Mesendoderm (in vitro differentiated cells): ENCODE results near the gene TRPC4AP.

Experiments used
- DNase-seq: peaks from one replicate; pipeline ENCODE4 v3.0.0; 2013
- H2AK5ac ChIP-seq: 2 replicates; pipeline ENCODE4 v1.6.1; 2013; ENCODE audit warnings: low read length, inconsistent platforms
- H2BK120ac ChIP-seq: 2 replicates; pipeline ENCODE4 v1.6.1; 2013; ENCODE audit warnings: low read depth, mild to moderate bottlenecking, low read length, moderate library complexity, mixed read lengths
- H2BK15ac ChIP-seq: replicated peaks from 2 replicates; pipeline ENCODE4 v1.6.1; 2013; ENCODE audit warnings: low read depth, mild to moderate bottlenecking, moderate library complexity
- H2BK5ac ChIP-seq: 2 replicates; pipeline ENCODE4 v1.6.1; 2013; ENCODE audit warnings: low read length, inconsistent platforms
- H3K18ac ChIP-seq: 2 replicates; pipeline ENCODE4 v1.6.1; 2013; ENCODE audit warnings: mild to moderate bottlenecking, low read length, mixed read lengths
- H3K23ac ChIP-seq: one replicate; pipeline ENCODE4 v1.6.1; 2013; ENCODE audit warnings: low read length
- H3K27ac ChIP-seq: 2 replicates; pipeline ENCODE4 v1.5.1; 2013; ENCODE audit warnings: low read depth, mild to moderate bottlenecking, inconsistent platforms, low read length, moderate library complexity
- H3K27me3 ChIP-seq: 2 replicates; pipeline ENCODE4 v1.6.1; 2013; ENCODE audit warnings: low read length, control low read depth, mild to moderate bottlenecking, inconsistent platforms; ENCODE audit not compliant: insufficient read depth, poor library complexity
- H3K36me3 ChIP-seq: 2 replicates; pipeline ENCODE4 v1.6.1; 2013; ENCODE audit warnings: low read length, inconsistent platforms; ENCODE audit not compliant: control insufficient read depth, insufficient read depth
- H3K4ac ChIP-seq: one replicate; pipeline ENCODE4 v1.6.1; 2013; ENCODE audit warnings: low read depth, mild to moderate bottlenecking, low read length, moderate library complexity
- H3K4me1 ChIP-seq: 2 replicates; pipeline ENCODE4 v1.6.1; 2013; ENCODE audit warnings: low read depth, low read length, inconsistent platforms; ENCODE audit not compliant: control insufficient read depth
- H3K4me2 ChIP-seq: 2 replicates; pipeline ENCODE4 v1.6.1; 2013; ENCODE audit warnings: low read length
- H3K4me3 ChIP-seq: 2 replicates; pipeline ENCODE4 v1.5.1; 2013; ENCODE audit warnings: mild to moderate bottlenecking, low read length
- H3K56ac ChIP-seq: one replicate; pipeline ENCODE4 v1.6.1; 2013; ENCODE audit warnings: low read length
- H3K79me1 ChIP-seq: 2 replicates; pipeline ENCODE4 v1.6.1; 2013; ENCODE audit warnings: low read length, inconsistent platforms
- H3K79me2 ChIP-seq: 2 replicates; pipeline ENCODE4 v1.6.1; 2013; ENCODE audit warnings: mild to moderate bottlenecking, low read length; ENCODE audit not compliant: control insufficient read depth, insufficient read depth
- H3K9ac ChIP-seq: 2 replicates; pipeline ENCODE4 v1.6.1; 2013; ENCODE audit warnings: low read length, inconsistent platforms
- H4K5ac ChIP-seq: one replicate; pipeline ENCODE4 v1.6.1; 2013; ENCODE audit warnings: low read length
- H4K8ac ChIP-seq: one replicate; pipeline ENCODE4 v1.6.1; 2013; ENCODE audit warnings: low read depth, mild to moderate bottlenecking, control low read depth, low read length, moderate library complexity
- WGBS: extraction: QIAGEN DNeasy Blood & Tissue Kit; methylation state at CpG from one replicate; pipeline ENCODE4 v1.1.7; 2013; ENCODE audit warnings: low lambda C conversion rate, missing lambda C conversion rate; ENCODE audit not compliant: insufficient coverage; ENCODE audit errors: extremely low coverage; 5-methylcytosine and 5-hydroxymethylcytosine counted together

TRPC4AP gene

GRCh38 chr20:34990661-34991214 is 101.9 kb downstream of the TRPC4AP start:
- Histone ChIP-seq H3K27ac (no peak overlapping the region), H3K23ac (no peak overlapping the region), H3K27me3 (no peaks in the 10 kb centered on the region), H3K9ac (no peak overlapping the region), H2BK15ac (no peak overlapping the region), H3K4me2 (no peak overlapping the region), H3K56ac (no peak overlapping the region), H4K5ac (no peak overlapping the region), H4K8ac (no peak overlapping the region), H3K79me1 (no peaks in the 10 kb centered on the region), H3K79me2 (no peaks in the 10 kb centered on the region), H2BK120ac (no peak overlapping the region), H3K4me3 (no peak overlapping the region), H2AK5ac (no peak overlapping the region), H3K4me1 (no peaks in the 10 kb centered on the region), H3K36me3 (peaks cover 1% of the 10 kb centered on the region), H3K4ac (no peak overlapping the region), H2BK5ac (no peak overlapping the region), H3K18ac (no peak overlapping the region)
- no peak for DNase-seq
- no CpG with 5 or more reads among the region's 18 CpGs for WGBS

- no CpG with 5 or more reads among the region's 11 CpGs for WGBS
- Histone ChIP-seq H2BK15ac (no peak overlapping the region), H3K79me2 (no peaks in the 10 kb centered on the region), H3K36me3 (peaks cover 1% of the 10 kb centered on the region), H3K79me1 (no peaks in the 10 kb centered on the region), H3K4me3 (no peak overlapping the region), H3K4me1 (no peaks in the 10 kb centered on the region), H2BK5ac (no peak overlapping the region), H3K18ac (no peak overlapping the region), H3K4ac (no peak overlapping the region), H3K9ac (no peak overlapping the region), H3K27ac (no peak overlapping the region), H4K5ac (no peak overlapping the region), H3K27me3 (no peaks in the 10 kb centered on the region), H4K8ac (no peak overlapping the region), H3K4me2 (no peak overlapping the region), H2AK5ac (no peak overlapping the region), H3K56ac (no peak overlapping the region), H2BK120ac (no peak overlapping the region), H3K23ac (no peak overlapping the region)
- DNase-seq, result no peak
Observed at GRCh38 chr20:34990231-34990630, 102.4 kb downstream of the TRPC4AP start.

DNA sequence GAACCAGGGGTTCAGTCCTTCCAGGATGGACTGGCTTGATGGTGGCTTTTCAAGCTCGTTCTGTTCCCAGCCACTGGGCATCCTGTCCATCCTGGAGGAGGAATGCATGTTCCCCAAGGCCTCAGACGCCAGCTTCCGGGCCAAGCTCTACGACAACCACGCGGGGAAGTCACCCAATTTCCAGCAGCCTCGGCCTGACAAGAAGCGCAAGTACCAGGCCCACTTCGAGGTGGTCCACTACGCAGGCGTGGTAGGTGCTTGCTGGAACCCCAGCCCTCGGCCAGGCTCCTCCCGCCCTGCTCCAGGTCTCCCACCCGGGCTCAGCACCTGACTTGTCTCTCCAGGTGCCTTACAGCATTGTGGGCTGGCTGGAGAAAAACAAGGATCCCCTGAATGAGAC is 102.9 kb downstream of the TRPC4AP start:
- Histone ChIP-seq H3K9ac (no peak overlapping the region), H3K36me3 (peaks cover 1% of the 10 kb centered on the region), H4K8ac (no peak overlapping the region), H2BK5ac (no peak overlapping the region), H3K23ac (no peak overlapping the region), H3K4me2 (no peak overlapping the region), H3K79me2 (no peaks in the 10 kb centered on the region), H3K4me1 (no peaks in the 10 kb centered on the region), H2BK15ac (no peak overlapping the region), H3K4ac (no peak overlapping the region), H3K56ac (no peak overlapping the region), H2BK120ac (no peak overlapping the region), H3K79me1 (no peaks in the 10 kb centered on the region), H3K18ac (no peak overlapping the region), H3K27me3 (no peaks in the 10 kb centered on the region), H3K27ac (no peak overlapping the region), H3K4me3 (no peak overlapping the region), H4K5ac (no peak overlapping the region), H2AK5ac (no peak overlapping the region)
- DNase-seq, result no peak
- whole genome bisulfite sequencing, result no CpG with 5 or more reads among the region's 14 CpGs

DNA sequence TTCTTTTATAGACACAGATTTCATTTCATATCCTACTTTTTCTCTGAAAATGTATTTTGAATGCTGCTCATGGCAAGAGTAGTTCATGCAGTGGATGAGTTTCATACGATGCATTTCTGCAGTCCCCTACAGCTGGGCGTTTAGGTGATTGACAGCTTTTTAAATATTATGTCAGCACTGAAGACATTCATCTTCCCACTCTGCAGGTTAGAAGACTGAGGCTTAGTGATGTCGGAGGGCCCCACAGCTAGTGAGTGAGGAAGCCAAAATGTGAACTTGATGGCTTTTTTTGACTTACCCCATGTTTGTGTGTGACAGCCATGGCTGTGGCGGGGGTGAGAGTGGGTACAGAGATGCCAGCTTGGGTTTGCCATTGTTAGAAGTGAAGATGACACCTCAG is 103.5 kb downstream of the TRPC4AP start:
- no peaks in the 10 kb centered on the region for H3K79me2 ChIP-seq
- no peak overlapping the region for H2BK120ac ChIP-seq
- WGBS, result no CpG with 5 or more reads among the region's 4 CpGs
- no peak overlapping the region for H3K18ac ChIP-seq
- no peak overlapping the region for H3K56ac ChIP-seq
- DNase-seq, result no peak
- H3K79me1 ChIP-seq, result no peaks in the 10 kb centered on the region
- H2AK5ac ChIP-seq, result no peak overlapping the region
- H3K27ac ChIP-seq, result no peak overlapping the region
- H3K9ac ChIP-seq, result no peak overlapping the region
- H3K27me3 ChIP-seq, result no peaks in the 10 kb centered on the region
- H3K4me2 ChIP-seq, result no peak overlapping the region
- peaks cover 1% of the 10 kb centered on the region for H3K36me3 ChIP-seq
- H2BK15ac ChIP-seq, result no peak overlapping the region
- no peaks in the 10 kb centered on the region for H3K4me1 ChIP-seq
- no peak overlapping the region for H4K5ac ChIP-seq
- H4K8ac ChIP-seq, result no peak overlapping the region
- no peak overlapping the region for H3K4me3 ChIP-seq
- no peak overlapping the region for H3K4ac ChIP-seq
- H2BK5ac ChIP-seq, result no peak overlapping the region
- H3K23ac ChIP-seq, result no peak overlapping the region

GRCh38 chr20:34988191-34988540 is 104.4 kb downstream of the TRPC4AP start:
- Histone ChIP-seq H2BK120ac (no peak overlapping the region), H3K18ac (no peak overlapping the region), H3K27ac (no peak overlapping the region), H2BK15ac (no peak overlapping the region), H3K36me3 (peaks cover 1% of the 10 kb centered on the region), H3K27me3 (no peaks in the 10 kb centered on the region), H3K23ac (no peak overlapping the region), H2BK5ac (no peak overlapping the region), H4K5ac (no peak overlapping the region), H3K9ac (no peak overlapping the region), H3K4me3 (no peak overlapping the region), H3K4me2 (no peak overlapping the region), H3K79me2 (no peaks in the 10 kb centered on the region), H4K8ac (no peak overlapping the region), H3K79me1 (no peaks in the 10 kb centered on the region), H3K4me1 (no peaks in the 10 kb centered on the region), H3K4ac (no peak overlapping the region), H2AK5ac (no peak overlapping the region), H3K56ac (no peak overlapping the region)
- no CpG with 5 or more reads among the region's 12 CpGs for whole genome bisulfite sequencing
- no peak for DNase-seq
